GM23338 (cell line): Measurements from ENCODE around the gene CACNG7. TPM values are rescaled to one million over a fixed set of nuclear protein-coding genes. Genes with fewer than 3 reads are reported as not detected.

Experiments
- ATAC-seq: fragments of 200-7000 bp; cut with Tn5 transposase; 3 replicates; pipeline ENCODE4 v1.9.1; 2020
- DNase-seq: peaks from one replicate; pipeline ENCODE4 v3.0.0-alpha.2; 2015; ENCODE audit warnings: low spot score
- H2AFZ ChIP-seq: fragments of 200-600 bp; sonication (generic); 2 replicates; pipeline ENCODE4 v1.8.0; 2016; ENCODE audit warnings: antibody characterized with exemption, mild to moderate bottlenecking, moderate library complexity
- H3F3A ChIP-seq: fragments of 200-600 bp; sonication (generic); replicated peaks from 2 replicates; pipeline ENCODE4 v1.8.0; 2017; ENCODE audit warnings: antibody characterized with exemption, mixed run types, low read depth
- H3K27ac ChIP-seq: fragments of 200-600 bp; sonication (generic); 2 replicates; pipeline ENCODE4 v1.6.1; 2016; ENCODE audit warnings: low read depth
- H3K27me3 ChIP-seq: fragments of 200-600 bp; sonication (generic); 2 replicates; pipeline ENCODE4 v1.8.0; 2016; ENCODE audit warnings: mild to moderate bottlenecking, mixed run types, moderate library complexity; ENCODE audit not compliant: insufficient read depth
- H3K36me3 ChIP-seq: fragments of 200-600 bp; sonication (generic); 2 replicates; pipeline ENCODE4 v1.8.0; 2016; ENCODE audit warnings: mild to moderate bottlenecking; ENCODE audit not compliant: insufficient read depth
- H3K4me1 ChIP-seq: fragments of 200-600 bp; sonication (generic); 2 replicates; pipeline ENCODE4 v1.8.0; 2016; ENCODE audit warnings: mild to moderate bottlenecking, moderate library complexity; ENCODE audit not compliant: insufficient read depth
- H3K4me2 ChIP-seq: fragments of 200-600 bp; sonication (generic); 2 replicates; pipeline ENCODE4 v1.7.1; 2017; ENCODE audit warnings: mixed run types
- H3K4me3 ChIP-seq: fragments of 200-600 bp; sonication (generic); 2 replicates; pipeline ENCODE4 v1.6.1; 2016; ENCODE audit warnings: mixed run types
- H3K79me2 ChIP-seq: fragments of 200-600 bp; sonication (generic); replicated peaks from 2 replicates; pipeline ENCODE4 v1.8.0; 2017; ENCODE audit warnings: mild to moderate bottlenecking; ENCODE audit not compliant: insufficient read depth
- H3K9me2 ChIP-seq: fragments of 200-600 bp; sonication (generic); 2 replicates; pipeline ENCODE4 v1.8.0; 2017; ENCODE audit not compliant: insufficient read depth
- H4K20me1 ChIP-seq: fragments of 200-600 bp; sonication (generic); replicated peaks from 2 replicates; pipeline ENCODE4 v1.8.0; 2017; ENCODE audit warnings: mild to moderate bottlenecking; ENCODE audit not compliant: insufficient read depth
- H3K27ac Mint-ChIP-seq: 2 replicates; pipeline ENCODE4 v1.8.0; 2020; ENCODE audit warnings: inconsistent platforms, mild to moderate bottlenecking, moderate library complexity, mixed read lengths
- H3K27me3 Mint-ChIP-seq: 3 replicates; pipeline ENCODE4 v1.8.0; 2022; ENCODE audit warnings: low read depth, mild to moderate bottlenecking, moderate library complexity, mixed read lengths, inconsistent platforms; ENCODE audit not compliant: insufficient read depth, poor library complexity
- H3K36me3 Mint-ChIP-seq: 3 replicates; pipeline ENCODE4 v1.8.0; 2021; ENCODE audit warnings: low read depth, mild to moderate bottlenecking, inconsistent platforms, moderate library complexity, mixed read lengths
- H3K4me1 Mint-ChIP-seq: 3 replicates; pipeline ENCODE4 v1.8.0; 2020; ENCODE audit warnings: mild to moderate bottlenecking, inconsistent platforms, mixed read lengths
- H3K4me3 Mint-ChIP-seq: 3 replicates; pipeline ENCODE4 v1.8.0; 2021; ENCODE audit warnings: moderate library complexity, mild to moderate bottlenecking, inconsistent platforms, mixed read lengths
- H3K9me3 Mint-ChIP-seq: 3 replicates; pipeline ENCODE4 v1.8.0; 2020; ENCODE audit warnings: moderate library complexity, mild to moderate bottlenecking, inconsistent platforms, mixed read lengths
- CREB1 ChIP-seq: fragments of 250-450 bp; sonication (Bioruptor Pico); IDR thresholded peaks from 2 replicates; pipeline ENCODE4 v1.5.0; 2020; ENCODE audit warnings: low read depth, mild to moderate bottlenecking, moderate library complexity
- JUNB ChIP-seq: IDR thresholded peaks from one replicate; pipeline ENCODE4 v1.6.1; 2016; ENCODE audit warnings: antibody characterized with exemption; ENCODE audit not compliant: unreplicated experiment
- NANOG ChIP-seq: IDR thresholded peaks from 2 replicates; pipeline ENCODE4 v1.6.1; 2016; ENCODE audit warnings: antibody characterized with exemption, borderline replicate concordance
- POLR2AphosphoS5 ChIP-seq: IDR thresholded peaks from 2 replicates; pipeline ENCODE4 v1.6.1; 2016; ENCODE audit warnings: antibody characterized with exemption, low read depth
- STAT1 ChIP-seq: IDR thresholded peaks from one replicate; pipeline ENCODE4 v1.6.1; 2016; ENCODE audit warnings: antibody characterized with exemption; ENCODE audit not compliant: unreplicated experiment
- ZNF114 ChIP-seq: fragments of 250-450 bp; sonication (Bioruptor Pico); IDR thresholded peaks from 2 replicates; pipeline ENCODE4 v1.5.0; 2020; ENCODE audit warnings: mild to moderate bottlenecking, moderate library complexity
- ZNF331 ChIP-seq: fragments of 250-450 bp; sonication (Bioruptor Pico); IDR thresholded peaks from 2 replicates; pipeline ENCODE4 v1.5.0; 2020; ENCODE audit warnings: low read depth, mild to moderate bottlenecking, moderate library complexity
- polyA plus RNA-seq: library from polyadenylated mRNA; unstranded; fragments of >200 nt; fragmentation: Nextera tagmentation; extraction: Ambion mirVana; gene quantifications from 2 replicates; pipeline ENCODE4 v1.2.1, GENCODE V29; 2016
- total RNA-seq: library from RNA; depleted of rRNA; stranded (reverse); fragments of >200 nt; shearing (Covaris generic); gene quantifications from 2 replicates; pipeline ENCODE4 v1.2.3, GENCODE V29; 2014
- TF ChIP-seq, protein P1 (sequence below): fragments of 250-450 bp; sonication (Bioruptor Pico); IDR thresholded peaks from 2 replicates; pipeline ENCODE4 v1.5.0; 2020; ENCODE audit warnings: mild to moderate bottlenecking, moderate library complexity
- TF ChIP-seq, protein P2 (sequence below): IDR thresholded peaks from one replicate; pipeline ENCODE4 v1.6.1; 2018; ENCODE audit warnings: antibody characterized with exemption; ENCODE audit not compliant: unreplicated experiment
- TF ChIP-seq, protein P3 (sequence below): IDR thresholded peaks from 2 replicates; pipeline ENCODE4 v1.6.1; 2016; ENCODE audit warnings: antibody characterized with exemption
- TF ChIP-seq, protein P4 (sequence below), 2 experiments: fragments of 200-600 bp in 1 of 2; sonication (generic) in 1 of 2; conservative IDR thresholded peaks; 2 replicates each; pipeline versions ENCODE4 v1.5.1 to v1.6.1; 2016 to 2017; ENCODE audit warnings: antibody characterized with exemption in 2 of 2, low read depth in 2 of 2, mild to moderate bottlenecking in 2 of 2, moderate library complexity in 1 of 2

The CACNG7 gene
- total and polyA plus RNA-seq, 2 experiments from 2014 or later = 9.8 to 15.6 TPM

DNA sequence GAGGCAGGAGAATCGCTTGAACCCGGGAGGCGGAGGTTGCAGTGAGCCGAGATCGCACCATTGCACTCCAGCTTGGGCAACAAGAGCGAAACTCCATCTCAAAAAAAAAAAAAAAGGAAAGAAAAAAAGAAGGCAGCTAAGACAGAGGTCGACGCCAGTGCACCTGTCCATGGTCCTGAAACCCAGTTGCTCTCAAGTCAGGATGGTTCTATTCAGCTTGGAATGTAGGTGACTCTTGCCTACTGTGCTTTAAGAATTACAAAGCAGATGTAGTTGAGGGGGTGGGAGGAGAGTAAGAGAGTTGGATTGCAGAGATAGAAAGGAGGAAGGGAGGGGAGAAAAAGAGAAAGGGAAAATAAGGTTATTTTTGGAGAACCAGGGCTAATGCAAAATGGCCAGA lies 18.7 kb downstream of the CACNG7 start (continued):
- TF ChIP-seq, protein P1, sequence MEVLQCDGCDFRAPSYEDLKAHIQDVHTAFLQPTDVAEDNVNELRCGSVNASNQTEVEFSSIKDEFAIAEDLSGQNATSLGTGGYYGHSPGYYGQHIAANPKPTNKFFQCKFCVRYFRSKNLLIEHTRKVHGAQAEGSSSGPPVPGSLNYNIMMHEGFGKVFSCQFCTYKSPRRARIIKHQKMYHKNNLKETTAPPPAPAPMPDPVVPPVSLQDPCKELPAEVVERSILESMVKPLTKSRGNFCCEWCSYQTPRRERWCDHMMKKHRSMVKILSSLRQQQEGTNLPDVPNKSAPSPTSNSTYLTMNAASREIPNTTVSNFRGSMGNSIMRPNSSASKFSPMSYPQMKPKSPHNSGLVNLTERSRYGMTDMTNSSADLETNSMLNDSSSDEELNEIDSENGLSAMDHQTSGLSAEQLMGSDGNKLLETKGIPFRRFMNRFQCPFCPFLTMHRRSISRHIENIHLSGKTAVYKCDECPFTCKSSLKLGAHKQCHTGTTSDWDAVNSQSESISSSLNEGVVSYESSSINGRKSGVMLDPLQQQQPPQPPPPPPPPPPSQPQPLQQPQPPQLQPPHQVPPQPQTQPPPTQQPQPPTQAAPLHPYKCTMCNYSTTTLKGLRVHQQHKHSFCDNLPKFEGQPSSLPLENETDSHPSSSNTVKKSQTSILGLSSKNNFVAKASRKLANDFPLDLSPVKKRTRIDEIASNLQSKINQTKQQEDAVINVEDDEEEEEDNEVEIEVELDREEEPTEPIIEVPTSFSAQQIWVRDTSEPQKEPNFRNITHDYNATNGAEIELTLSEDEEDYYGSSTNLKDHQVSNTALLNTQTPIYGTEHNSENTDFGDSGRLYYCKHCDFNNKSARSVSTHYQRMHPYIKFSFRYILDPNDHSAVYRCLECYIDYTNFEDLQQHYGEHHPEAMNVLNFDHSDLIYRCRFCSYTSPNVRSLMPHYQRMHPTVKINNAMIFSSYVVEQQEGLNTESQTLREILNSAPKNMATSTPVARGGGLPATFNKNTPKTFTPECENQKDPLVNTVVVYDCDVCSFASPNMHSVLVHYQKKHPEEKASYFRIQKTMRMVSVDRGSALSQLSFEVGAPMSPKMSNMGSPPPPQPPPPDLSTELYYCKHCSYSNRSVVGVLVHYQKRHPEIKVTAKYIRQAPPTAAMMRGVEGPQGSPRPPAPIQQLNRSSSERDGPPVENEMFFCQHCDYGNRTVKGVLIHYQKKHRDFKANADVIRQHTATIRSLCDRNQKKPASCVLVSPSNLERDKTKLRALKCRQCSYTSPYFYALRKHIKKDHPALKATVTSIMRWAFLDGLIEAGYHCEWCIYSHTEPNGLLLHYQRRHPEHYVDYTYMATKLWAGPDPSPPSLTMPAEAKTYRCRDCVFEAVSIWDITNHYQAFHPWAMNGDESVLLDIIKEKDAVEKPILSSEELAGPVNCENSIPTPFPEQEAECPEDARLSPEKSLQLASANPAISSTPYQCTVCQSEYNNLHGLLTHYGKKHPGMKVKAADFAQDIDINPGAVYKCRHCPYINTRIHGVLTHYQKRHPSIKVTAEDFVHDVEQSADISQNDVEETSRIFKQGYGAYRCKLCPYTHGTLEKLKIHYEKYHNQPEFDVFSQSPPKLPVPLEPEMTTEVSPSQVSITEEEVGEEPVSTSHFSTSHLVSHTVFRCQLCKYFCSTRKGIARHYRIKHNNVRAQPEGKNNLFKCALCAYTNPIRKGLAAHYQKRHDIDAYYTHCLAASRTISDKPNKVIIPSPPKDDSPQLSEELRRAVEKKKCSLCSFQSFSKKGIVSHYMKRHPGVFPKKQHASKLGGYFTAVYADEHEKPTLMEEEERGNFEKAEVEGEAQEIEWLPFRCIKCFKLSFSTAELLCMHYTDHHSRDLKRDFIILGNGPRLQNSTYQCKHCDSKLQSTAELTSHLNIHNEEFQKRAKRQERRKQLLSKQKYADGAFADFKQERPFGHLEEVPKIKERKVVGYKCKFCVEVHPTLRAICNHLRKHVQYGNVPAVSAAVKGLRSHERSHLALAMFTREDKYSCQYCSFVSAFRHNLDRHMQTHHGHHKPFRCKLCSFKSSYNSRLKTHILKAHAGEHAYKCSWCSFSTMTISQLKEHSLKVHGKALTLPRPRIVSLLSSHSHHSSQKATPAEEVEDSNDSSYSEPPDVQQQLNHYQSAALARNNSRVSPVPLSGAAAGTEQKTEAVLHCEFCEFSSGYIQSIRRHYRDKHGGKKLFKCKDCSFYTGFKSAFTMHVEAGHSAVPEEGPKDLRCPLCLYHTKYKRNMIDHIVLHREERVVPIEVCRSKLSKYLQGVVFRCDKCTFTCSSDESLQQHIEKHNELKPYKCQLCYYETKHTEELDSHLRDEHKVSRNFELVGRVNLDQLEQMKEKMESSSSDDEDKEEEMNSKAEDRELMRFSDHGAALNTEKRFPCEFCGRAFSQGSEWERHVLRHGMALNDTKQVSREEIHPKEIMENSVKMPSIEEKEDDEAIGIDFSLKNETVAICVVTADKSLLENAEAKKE = no peak
- TF ChIP-seq, protein P2, sequence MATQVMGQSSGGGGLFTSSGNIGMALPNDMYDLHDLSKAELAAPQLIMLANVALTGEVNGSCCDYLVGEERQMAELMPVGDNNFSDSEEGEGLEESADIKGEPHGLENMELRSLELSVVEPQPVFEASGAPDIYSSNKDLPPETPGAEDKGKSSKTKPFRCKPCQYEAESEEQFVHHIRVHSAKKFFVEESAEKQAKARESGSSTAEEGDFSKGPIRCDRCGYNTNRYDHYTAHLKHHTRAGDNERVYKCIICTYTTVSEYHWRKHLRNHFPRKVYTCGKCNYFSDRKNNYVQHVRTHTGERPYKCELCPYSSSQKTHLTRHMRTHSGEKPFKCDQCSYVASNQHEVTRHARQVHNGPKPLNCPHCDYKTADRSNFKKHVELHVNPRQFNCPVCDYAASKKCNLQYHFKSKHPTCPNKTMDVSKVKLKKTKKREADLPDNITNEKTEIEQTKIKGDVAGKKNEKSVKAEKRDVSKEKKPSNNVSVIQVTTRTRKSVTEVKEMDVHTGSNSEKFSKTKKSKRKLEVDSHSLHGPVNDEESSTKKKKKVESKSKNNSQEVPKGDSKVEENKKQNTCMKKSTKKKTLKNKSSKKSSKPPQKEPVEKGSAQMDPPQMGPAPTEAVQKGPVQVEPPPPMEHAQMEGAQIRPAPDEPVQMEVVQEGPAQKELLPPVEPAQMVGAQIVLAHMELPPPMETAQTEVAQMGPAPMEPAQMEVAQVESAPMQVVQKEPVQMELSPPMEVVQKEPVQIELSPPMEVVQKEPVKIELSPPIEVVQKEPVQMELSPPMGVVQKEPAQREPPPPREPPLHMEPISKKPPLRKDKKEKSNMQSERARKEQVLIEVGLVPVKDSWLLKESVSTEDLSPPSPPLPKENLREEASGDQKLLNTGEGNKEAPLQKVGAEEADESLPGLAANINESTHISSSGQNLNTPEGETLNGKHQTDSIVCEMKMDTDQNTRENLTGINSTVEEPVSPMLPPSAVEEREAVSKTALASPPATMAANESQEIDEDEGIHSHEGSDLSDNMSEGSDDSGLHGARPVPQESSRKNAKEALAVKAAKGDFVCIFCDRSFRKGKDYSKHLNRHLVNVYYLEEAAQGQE = peak; percentile 93

DNA sequence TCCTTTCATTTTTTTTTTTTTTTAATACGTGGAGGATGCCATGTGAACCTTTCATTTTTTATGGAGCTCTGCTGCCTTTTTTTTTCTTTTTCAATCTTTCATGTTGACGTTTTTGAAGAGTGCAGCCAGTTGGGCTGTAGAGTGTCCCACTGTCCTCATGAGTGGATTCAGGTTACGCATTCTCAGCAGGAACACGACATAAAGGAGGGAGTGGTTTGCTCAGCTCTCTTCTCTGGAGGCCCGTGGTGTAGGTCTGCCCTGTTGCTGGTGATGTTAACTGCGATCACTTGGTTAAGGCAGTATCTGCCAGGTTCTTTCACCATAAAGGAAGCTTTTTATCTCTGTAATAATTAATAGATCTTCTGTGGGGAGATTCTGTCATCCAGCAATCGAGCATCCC lies 27.0 kb downstream of the CACNG7 start:
- H3K27ac ChIP-seq = peak overlapping the region; percentile 48; the same call in 1 of the 2 replicates
- H3K27me3 ChIP-seq = no peaks in the 10 kb centered on the region
- peak overlapping the region; percentile 49; the same call in 1 of the 2 replicates for H3K4me2 ChIP-seq
- H3K4me3 ChIP-seq = no peak overlapping the region
- no peaks in the 10 kb centered on the region for H4K20me1 ChIP-seq
- H3K27ac Mint-ChIP-seq = no peak overlapping the region
- peaks cover 7% of the 10 kb centered on the region; the same call in 1 of the 2 replicates for H3F3A ChIP-seq
- peaks cover 7% of the 10 kb centered on the region for H3K4me1 Mint-ChIP-seq
- peaks cover 9% of the 10 kb centered on the region; the same call in 1 of the 2 replicates for H3K4me1 ChIP-seq
- no peaks in the 10 kb centered on the region for H3K9me3 Mint-ChIP-seq
- no peak overlapping the region; the same call in 2 of the 3 replicates for H3K4me3 Mint-ChIP-seq
- H3K79me2 ChIP-seq = no peaks in the 10 kb centered on the region
- DNase-seq (no peak), ATAC-seq (peak; percentile 92)
- H3K36me3 ChIP-seq = peaks cover 16% of the 10 kb centered on the region
- H3K36me3 Mint-ChIP-seq = peaks cover 51% of the 10 kb centered on the region
- no peaks in the 10 kb centered on the region for H3K27me3 Mint-ChIP-seq
- no peak overlapping the region for H2AFZ ChIP-seq
- H3K9me2 ChIP-seq = no peaks in the 10 kb centered on the region
- TF ChIP-seq, protein P3, sequence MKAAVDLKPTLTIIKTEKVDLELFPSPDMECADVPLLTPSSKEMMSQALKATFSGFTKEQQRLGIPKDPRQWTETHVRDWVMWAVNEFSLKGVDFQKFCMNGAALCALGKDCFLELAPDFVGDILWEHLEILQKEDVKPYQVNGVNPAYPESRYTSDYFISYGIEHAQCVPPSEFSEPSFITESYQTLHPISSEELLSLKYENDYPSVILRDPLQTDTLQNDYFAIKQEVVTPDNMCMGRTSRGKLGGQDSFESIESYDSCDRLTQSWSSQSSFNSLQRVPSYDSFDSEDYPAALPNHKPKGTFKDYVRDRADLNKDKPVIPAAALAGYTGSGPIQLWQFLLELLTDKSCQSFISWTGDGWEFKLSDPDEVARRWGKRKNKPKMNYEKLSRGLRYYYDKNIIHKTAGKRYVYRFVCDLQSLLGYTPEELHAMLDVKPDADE = no peak
- TF ChIP-seq CREB1 (no peak), POLR2AphosphoS5 (no peak), NANOG (no peak), ZNF331 (CRISPR knock-in tag) (no peak), STAT1 (no peak), JUNB (no peak), ZNF114 (CRISPR knock-in tag) (no peak)
- TF ChIP-seq, protein P4, sequence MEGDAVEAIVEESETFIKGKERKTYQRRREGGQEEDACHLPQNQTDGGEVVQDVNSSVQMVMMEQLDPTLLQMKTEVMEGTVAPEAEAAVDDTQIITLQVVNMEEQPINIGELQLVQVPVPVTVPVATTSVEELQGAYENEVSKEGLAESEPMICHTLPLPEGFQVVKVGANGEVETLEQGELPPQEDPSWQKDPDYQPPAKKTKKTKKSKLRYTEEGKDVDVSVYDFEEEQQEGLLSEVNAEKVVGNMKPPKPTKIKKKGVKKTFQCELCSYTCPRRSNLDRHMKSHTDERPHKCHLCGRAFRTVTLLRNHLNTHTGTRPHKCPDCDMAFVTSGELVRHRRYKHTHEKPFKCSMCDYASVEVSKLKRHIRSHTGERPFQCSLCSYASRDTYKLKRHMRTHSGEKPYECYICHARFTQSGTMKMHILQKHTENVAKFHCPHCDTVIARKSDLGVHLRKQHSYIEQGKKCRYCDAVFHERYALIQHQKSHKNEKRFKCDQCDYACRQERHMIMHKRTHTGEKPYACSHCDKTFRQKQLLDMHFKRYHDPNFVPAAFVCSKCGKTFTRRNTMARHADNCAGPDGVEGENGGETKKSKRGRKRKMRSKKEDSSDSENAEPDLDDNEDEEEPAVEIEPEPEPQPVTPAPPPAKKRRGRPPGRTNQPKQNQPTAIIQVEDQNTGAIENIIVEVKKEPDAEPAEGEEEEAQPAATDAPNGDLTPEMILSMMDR (conservative IDR thresholded peaks at IDR 0.05; ENCODE audit: low read depth in 2 of 2) = no peak
